SIG-M5 treated with dmso at 0.1 percent for 504 hours (cell line): ENCODE results near the gene MYBPHL.

Experiments
- DNase-seq: peaks from one replicate; lab custom pipeline; 2025; ENCODE audit not compliant: unreplicated experiment; lab: John Stamatoyannopoulos, UW

Gene MYBPHL, protein sequence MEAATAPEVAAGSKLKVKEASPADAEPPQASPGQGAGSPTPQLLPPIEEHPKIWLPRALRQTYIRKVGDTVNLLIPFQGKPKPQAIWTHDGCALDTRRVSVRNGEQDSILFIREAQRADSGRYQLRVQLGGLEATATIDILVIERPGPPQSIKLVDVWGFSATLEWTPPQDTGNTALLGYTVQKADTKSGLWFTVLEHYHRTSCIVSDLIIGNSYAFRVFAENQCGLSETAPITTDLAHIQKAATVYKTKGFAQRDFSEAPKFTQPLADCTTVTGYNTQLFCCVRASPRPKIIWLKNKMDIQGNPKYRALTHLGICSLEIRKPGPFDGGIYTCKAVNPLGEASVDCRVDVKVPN

DNA sequence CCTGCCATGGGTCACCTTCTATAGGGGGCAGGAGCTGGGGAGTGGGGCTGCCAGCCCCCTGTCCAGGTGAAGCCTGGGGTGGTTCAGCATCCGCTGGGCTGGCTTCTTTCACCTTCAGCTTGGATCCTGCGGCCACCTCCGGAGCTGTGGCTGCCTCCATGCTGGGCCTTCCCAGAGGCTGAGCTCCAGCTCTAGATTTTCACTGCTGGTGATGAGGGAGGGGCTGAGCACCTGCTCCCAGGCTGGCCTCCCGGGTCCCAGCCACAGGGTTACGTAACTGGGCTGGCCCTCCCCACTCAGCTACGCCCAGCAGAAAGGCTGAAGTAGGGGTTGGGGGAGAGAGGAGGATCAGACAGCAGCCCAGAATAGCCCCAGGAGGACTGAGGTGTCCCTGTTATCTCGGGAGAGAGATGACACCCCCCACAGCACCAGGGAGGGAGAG lies at the start of gene MYBPHL:
TSS of gene MYBPHL (minus strand) at position 180 of the 442 bp plus-strand sequence. CDS start at position 160, 20 bp downstream.
- peak; percentile 18 for DNase-seq

DNA sequence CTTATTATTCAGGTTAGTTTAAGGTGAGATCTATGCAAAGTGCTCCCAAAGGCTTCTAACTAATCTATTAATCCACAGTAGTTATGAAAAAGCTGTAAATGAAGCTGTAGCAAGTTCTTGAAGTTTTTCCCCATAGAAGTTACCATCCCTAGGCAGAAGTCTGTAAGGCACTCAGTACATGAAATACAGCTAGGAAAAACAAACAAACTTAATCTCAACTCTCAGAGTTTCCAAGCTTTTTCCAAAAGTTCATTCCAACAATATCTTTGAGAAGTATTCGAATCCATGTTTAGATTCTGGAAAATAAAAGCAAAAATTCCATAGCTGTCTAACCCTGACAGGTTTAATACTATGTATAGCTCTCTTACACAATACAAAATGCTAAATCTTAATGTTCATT lies 49.7 kb upstream of the MYBPHL start:
- DNase-seq, result no peak

DNA sequence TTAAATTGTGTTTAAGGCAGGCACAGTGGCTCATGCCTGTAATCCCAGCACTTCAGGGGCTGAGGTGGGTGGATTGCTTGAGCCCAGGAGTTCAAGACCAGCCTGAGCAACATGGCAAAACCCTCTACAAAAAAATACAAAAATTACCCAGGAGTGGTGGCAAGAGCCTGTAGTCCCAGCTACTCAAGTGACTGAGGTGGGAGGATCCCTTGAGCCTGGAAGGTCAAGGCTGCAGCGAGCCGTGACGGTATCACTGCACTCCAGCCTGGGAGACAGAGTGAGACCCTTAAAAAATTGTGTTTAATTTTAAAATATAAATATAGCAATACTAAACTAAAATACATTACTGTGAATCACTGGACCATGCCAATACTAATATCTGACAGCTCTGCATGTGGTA lies 48.1 kb upstream of the MYBPHL start:
- DNase-seq, result no peak

DNA sequence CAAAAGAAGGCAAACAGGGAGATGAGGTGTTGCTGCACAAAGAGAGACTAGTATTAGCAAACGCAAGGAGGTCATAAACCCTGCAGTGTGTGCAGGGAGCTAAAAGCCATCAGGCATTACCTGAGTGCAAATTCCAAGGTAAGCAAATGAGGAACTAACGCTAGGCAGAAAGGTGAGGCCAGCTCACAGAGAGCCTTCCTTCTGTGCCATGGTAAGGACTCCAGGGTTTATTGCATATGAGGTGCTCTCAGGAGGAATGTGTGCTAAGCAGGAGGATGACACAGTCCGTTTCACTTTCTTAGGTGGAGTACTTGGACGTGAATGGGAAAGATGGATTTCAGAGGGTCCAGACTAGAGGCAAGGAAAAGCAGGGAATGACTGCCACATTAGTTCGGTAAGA lies 44.6 kb upstream of the MYBPHL start:
- DNase-seq, result no peak

DNA sequence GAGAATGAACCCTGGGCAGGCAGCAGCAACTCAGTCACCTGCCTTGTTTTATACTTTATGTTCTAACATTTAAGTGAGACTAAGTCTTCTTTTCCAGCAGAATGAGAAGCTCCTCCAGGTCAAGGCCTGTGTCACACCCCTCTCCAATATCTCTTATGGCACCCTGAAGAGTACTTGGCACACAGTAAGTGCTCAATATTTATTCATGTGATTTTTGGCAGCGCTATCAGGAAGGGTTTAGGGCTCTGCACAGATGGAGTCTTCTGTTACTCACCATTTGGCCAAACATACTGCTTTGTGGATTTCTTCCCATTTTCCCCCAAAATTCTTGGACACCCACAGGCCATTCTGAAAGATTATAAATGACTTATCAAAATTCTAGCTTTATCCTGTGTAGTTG lies 43.8 kb upstream of the MYBPHL start:
- DNase-seq, result no peak

DNA sequence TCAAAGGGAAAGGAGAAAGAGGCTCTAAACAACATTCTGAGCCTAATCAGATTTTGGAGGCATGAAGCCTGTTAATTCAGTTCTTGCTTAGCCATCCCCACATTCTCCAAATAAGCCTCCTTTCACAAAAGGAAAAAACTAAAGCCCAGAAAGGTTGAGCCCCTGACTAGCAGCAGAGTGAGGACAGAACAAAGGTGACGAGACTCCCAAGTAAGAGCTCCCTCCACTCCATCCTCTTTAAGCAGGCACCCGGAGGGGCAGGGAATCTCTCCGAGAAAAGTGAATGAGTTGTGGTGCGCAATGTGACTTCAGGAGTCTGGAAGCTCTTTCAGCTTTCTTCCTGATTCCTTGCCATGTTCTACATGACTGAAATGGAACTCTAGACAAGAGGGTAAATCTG lies 43.4 kb upstream of the MYBPHL start:
- no peak for DNase-seq

DNA sequence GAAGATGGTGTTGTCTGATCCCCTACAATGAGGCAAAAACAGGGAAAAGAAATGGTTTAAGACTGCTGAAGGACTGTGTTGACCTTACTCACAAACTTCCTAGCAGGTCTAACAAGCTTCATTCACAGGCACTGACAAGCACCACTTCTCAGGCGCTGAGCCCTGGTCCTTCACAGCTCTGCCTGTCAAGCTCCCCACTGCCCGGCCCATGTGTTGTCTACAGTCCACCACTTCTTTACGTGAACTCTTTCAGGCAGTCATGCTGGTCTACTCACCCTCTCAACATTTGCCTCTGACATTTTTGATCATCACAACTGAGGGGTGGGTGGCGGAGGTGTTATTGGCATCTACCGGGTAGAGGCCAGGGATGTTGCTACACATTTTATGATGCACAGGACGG lies 40.7 kb upstream of the MYBPHL start:
- DNase-seq, result no peak

DNA sequence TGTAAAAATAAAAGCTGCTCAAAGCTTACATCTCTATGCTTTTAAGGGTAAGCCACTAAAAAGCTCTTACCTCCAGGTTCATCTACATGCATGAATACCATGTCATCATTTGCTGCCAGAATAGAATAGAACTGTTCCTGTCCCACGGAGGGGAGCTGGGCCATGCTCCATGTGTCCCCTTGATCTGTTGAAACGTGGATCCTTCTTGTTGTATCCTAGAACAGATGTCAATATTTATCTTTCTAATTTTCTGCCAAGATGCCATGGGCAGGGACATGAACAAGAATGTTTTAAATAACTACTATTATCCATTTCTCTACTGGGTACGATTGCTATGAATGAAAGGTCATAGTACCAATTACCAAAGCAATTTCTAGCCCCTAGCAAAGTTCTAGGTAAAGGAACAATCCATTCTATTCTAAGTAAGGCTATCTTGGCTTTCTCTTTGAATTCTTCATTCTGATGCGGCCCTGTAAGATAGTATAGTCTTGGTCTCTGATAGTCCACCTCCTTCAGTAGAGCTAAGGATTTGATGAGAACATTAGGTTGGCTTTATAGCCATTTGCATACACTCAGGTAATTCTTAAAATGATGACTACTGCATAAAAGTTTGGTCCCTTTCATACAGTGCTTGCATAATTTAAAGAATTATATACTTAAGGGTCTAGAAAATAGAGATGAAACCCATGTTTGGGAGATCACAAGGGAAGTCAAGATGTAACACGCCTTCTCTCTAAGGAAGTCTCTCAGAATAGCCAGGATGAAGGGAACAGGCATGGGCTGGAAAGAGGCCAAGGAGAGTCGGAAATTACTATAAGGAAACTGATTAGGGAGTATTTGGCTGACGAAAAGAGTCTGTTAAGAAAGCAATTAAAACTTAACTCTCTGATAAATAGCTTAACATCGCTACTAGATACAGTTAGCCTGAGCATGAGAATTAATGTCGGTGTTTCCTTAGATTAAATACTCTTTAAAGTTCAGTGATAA lies 35.4 kb upstream of the MYBPHL start:
- DNase-seq, result no peak

DNA sequence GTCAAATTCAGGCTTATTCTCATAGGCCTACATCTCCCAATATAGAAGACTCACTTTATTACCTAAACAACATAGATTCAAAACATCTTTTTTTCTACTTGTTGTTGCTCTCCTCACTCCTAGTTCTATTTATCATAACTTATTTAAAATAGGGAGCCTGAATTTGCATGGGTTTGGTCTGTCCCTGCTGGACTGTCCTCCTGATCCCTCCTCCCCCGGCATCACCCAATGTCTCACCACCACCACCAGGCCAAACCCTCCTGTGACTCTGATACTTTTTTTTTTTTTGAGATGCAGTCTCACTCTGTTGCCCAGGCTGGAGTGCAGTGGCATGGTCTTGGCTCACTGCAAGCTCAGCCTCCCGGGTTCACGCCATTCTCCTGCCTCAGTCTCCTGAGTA lies 31.8 kb upstream of the MYBPHL start:
- no peak for DNase-seq

DNA sequence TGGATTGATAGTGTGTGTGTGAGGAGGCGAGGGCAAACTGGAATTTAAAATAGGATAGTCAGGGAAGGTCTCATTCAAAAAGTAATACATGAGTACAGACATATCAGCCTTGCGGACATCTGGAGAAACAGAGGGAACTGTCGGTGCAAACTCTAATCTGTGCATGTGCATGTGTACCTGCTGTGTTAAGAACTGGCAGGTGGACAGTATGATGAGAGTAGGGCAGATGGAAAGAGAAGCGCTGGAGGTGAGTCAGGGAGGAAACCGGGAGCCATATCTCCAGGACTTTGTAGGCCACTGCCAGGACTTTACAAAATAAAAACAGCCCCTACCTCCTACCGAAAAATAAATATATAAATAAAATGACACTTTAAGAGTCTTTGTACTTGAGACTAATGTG lies 31.3 kb upstream of the MYBPHL start:
- DNase-seq, result no peak

DNA sequence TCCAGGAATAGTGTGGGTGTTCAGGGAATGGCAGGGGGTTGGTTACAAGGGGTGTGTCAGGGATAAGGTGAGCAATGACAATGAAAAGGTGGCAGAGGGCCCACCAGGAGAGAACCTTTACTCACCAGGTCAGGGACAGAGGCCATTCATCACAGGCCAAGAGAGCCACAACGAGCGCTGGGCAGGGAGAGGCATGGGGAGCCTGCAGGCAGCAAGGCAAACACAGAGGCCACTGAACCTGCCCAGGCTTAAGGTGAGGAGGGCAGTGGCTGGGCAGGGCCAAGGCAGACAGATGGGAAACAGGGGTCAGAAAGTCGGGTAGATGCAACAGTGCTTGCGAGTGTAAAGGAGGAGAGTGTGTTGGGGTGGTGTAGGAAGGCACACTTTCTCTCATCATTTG lies 28.3 kb upstream of the MYBPHL start:
- no peak for DNase-seq

DNA sequence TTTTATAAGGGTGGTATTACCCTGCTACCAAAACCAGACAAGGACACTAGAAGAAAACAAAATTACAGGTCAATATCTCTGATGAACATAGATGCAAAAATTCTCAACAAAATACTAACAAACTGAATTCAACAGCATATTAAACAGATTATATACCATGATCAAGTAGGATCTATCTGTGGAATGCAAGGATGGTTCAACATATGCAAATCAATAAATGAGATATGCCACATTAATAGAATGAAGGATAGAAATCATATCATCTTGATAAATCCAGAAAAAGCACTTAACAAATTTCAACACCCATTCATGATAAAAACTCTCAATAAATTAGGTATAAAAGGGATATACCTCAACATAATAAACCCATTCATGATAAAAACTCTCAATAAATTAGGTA lies 24.3 kb upstream of the MYBPHL start:
- DNase-seq, result no peak

DNA sequence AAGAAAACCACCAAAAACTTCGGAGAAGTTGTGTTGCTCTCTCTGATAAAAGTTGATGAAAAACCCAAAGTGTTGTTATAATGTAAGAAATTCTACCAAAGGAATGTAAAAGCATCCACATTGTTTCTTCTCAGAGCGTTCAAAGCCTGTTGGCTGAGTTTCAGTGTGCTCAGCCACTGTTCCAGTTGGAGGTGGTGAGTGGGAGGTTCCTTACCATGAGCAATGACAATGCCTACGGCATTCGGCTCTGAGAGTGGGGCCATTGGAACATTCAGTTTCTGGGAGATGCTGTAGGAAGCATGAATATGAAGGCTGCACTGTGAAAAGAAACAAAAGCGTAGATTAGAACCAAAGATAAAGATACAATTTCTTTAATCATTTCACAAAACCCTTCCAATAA lies 20.5 kb upstream of the MYBPHL start:
- DNase-seq, result no peak

DNA sequence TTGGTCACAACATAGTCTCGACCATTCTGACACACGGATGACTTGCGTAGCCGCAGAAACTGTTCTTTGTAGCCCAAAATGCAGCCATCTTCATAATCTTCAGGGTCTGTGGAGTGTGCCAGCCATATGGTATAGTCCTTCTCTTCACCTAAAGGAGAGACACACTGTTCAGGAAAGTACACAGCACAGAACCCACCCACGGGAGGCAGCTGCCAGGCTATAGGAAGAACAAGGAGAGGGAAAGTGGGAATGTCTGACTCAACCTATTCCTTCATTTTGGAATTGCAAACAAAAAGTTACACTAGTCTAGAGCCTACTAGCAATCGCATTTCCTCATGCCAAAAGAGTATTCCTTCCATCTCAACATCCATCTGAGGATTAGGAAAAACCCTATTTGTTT lies 16.2 kb upstream of the MYBPHL start:
- no peak for DNase-seq

DNA sequence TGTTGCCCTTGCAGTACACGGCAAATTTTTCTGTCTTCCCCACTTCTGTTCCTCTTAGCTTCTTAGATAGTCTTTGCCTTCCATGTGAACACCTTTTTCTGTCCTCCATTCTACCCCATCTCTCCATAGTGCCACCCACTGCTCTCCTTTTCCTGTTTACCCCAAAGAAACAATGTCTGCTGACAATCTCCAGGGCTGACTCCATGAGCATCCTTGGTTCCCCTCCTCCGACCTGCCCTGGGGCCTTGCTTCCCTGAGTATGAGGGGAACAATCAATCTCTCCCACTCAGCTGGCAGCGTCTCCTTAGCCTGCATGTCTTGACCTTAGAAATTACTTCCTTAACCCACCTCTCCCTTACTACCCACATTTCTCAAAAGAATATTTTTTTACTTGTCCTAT lies 12.3 kb upstream of the MYBPHL start:
- no peak for DNase-seq

DNA sequence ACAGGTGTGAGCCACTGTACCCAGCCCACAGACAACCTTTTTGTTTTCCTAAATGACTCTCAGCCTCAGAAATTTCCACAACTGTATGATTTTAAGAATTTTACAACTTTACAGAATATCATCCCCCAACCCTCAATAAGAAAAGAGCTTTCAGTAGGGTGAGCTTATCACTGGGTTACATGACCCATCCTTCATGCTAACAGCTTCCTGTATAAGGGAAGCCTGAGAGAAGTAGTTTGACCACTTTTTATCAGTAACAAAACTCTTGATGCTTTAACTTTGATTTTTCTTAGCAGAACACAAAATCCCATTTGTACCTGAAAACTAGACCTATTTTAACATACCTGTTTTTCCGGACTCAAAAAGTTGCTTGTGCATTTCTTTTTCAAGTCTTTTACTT lies 9.7 kb upstream of the MYBPHL start:
- no peak for DNase-seq

DNA sequence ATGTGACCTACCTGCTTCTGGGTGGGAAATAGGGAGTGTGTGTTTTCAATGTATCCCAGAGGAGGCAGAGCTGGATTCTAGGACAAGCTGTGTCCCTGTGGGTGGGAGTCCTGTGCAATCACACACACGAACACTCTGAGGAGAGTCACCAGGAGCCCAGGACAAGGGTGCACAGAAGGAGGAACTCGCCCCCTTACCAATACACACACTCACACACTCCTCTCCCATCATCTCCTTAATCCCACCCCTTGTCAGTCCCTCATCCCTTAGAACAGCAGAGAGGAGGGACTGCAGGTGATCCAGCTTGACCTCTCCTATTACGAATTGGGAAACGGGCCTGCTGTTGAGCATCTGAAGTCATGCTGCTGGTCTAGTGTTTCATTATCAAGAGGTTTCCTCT lies 8.5 kb upstream of the MYBPHL start:
- DNase-seq, result no peak

DNA sequence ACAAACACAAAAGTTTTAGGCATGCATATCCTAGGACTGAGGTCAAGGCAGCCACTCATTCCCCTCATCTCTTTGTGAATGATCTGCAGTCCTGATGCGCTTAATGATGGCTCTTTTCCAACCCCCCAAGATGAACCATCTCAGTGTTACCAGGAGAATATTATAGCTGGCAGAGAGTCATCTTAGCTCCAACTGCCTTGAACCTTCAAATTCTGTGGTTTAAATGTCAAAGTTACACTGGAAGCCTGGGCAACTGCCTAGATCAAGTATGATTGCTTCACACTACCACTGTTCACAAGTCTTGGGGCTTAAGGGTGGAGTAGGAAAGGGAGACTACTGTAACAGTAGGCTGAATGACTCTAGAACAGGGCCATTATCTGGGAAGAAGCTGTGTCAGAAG lies 8.0 kb upstream of the MYBPHL start:
- DNase-seq, result no peak

DNA sequence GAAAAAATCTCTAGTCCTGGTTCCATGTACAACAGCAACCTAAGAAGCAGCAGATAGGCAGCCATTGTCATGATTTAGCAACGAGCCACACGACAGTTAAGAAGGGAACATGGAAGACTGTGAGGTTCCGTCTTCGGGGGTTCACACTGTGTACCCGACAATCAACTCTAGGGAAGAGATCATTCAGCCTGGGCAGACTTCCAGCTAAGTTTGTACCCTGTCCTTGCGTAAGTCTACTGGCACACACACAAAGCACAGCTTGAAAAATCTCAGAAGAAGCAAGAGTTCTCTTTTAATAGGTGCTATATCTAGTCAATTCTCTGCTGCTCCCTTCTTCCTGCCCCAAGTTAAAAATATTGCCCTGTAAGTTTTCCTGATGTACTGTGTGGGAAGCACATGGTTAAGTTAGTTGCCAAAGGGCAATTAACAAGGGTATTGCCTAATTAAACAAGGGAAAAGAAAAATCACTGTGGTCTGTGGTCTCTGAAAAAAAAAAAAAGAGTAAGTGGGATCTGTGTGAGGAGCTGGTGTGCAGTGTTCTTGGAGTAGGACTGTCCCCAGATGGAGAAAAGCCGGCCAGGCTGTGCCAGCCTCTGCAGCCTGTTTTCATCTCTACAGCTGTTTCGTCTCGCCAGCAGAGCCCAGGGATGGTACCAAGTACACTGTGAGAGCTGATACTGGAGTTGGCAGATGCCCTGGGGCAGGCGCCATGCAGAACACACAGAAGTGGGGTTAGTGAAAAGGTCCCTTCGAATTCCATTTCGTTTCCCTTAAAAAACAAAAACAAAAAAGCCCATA lies 6.4 kb upstream of the MYBPHL start:
- DNase-seq, result no peak

DNA sequence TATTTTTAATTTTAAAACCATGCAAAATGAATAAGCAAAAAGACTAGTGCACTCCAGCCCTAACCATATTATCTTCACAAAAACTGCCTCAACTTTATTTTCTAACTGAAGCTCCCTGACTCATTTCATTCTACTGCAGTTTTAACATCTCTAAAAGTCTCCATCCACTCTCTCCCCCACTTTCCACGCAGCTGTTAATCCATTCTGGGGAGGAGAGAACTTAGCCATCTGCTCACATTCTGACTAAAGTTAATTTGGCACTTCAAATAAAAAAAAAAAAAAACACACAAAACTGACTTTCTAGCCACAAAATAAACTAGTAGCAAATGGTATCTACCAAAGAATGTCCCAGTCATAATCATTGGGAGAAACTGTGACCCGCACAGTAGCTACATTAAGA lies 5.4 kb upstream of the MYBPHL start:
- DNase-seq, result no peak

DNA sequence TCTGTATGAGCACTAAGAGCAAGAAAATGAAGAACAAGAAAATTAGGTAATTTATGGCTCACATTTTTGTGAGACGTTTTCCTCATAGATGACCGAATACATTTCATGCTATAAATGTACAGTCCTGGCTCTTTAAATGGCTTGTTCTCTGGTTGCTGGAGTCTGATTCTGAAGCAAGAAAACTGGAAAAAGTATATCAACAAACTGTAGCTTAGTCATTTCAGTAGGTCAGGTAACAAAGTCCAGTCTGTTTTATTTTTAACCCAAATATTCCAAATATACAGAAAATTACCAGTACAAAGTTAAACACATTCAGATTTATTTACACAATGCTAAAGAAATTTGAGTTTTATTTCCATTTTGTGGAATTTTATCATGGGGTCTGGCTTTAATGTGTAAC lies 2.5 kb upstream of the MYBPHL start:
- no peak for DNase-seq
